Measurements from ENCODE around the gene FMN2. TPM values are rescaled to one million over a fixed set of nuclear protein-coding genes. Genes with fewer than 3 reads are reported as not detected.

FMN2 gene
- total RNA-seq, 3 donors from 2014 or later: 0.80 to 4.2 (median 3.3) TPM

GRCh38 chr1:240524356-240525069, 432.8 kb downstream of the FMN2 start:
- no peaks in the 10 kb centered on the region for H3K27me3 ChIP-seq
- intact Hi-C loops (cut with DNase I; ENCODE audit: low total_unique reads): no loop called here
- no peaks in the 10 kb centered on the region for H3K9me3 ChIP-seq
- DNase-seq (ENCODE audit: low spot score in 2 of 2): no peak
- H3K4me3 ChIP-seq: no peak overlapping the region
- no peak overlapping the region for H3K27ac ChIP-seq
- H3K4me1 ChIP-seq: no peaks in the 10 kb centered on the region
- no peak for TF ChIP-seq POLR2AphosphoS5 (IDR thresholded peaks at IDR 0.05)
- TF ChIP-seq CTCF (IDR thresholded peaks at IDR 0.05): no peak
- H3K36me3 ChIP-seq: no peaks in the 10 kb centered on the region
